ENCODE results near the gene SPAG5. TPM values are rescaled to one million over a fixed set of nuclear protein-coding genes. Genes with fewer than 3 reads are reported as not detected.

The SPAG5 gene
- total and polyA plus RNA-seq, 9 of the 15 experiments (the other 6 are each of a cell fraction or from before 2014, with no cell fraction given): 94.4 to 286 (median 151) TPM

DNA sequence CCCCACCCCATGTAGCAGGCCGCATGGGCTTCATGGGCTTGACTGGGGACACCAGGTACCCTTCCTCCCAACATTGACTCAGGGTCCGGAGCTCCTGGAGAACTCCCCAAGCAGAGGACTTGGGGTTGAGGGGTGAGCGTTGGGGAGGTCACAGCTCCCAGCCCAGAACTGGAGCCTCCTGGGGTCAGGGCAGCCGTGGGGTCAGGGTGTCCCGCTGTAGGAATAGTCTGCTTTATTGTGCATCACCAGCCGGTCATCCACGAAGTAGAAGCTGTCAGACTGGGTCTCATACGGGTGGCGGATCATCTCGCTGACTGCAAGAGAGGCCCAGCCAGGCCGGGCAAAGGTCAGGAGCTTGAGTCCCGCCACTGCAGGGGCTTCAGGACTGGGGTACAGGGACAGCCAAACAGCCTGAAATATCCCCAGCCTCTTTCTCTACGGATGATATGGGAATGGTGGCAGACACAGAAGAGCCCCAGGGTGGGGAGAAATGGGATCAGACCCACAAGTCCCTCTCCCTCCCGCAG is 51.7 kb downstream of the SPAG5 start:
- in situ Hi-C loops (cut with MboI) (no loop called here), intact Hi-C loops (cut with micrococcal nuclease) (loop anchor here (5.0 kb wide), 1 partner anchor 35 kb away; no protein-coding TSS in a partner anchor)
- H3K9me1 ChIP-seq (ENCODE audit: control insufficient read depth, insufficient read depth, low read length): peaks cover 4% of the 10 kb centered on the region
- H3K4me3 ChIP-seq: no peak overlapping the region
- H3K79me2 ChIP-seq (ENCODE audit: control insufficient read depth, insufficient read depth, low read length): peaks cover 3% of the 10 kb centered on the region; the same call in 2 of the 3 replicates
- WGBS (ENCODE audit: insufficient coverage, low coverage, missing lambda C conversion rate): 75% methylated on average over 14 of the region's 14 CpGs
- peak overlapping the region in 1 of 2 experiments; percentile 1; a peak in 1 of 4 replicates for H3K9ac ChIP-seq (ENCODE audit: insufficient read depth in 1 of 2, low read depth in 2 of 2, low read length in 2 of 2)
- no peak overlapping the region for H2AFZ ChIP-seq (ENCODE audit: low read depth, low read length)
- ChIA-PET POLR2A (interaction anchor here (0.7 to 1.4 kb wide), 3 partner anchors 11 to 52 kb away, joined by 3 read pairs; no protein-coding TSS in a partner anchor), CTCF (ENCODE audit: low intra/inter-chr PET ratio) (no interaction called here)
- H3K27ac ChIP-seq (ENCODE audit: extremely low read depth, low read depth, low read length): no peak overlapping the region
- TF ChIP-seq U2AF2 (optimal IDR thresholded peaks at IDR 0.05; ENCODE audit: low read depth, low read length) (no peak), MBD2 (IDR thresholded peaks at IDR 0.05; ENCODE audit: borderline replicate concordance, low read depth) (no peak), PHB (CRISPR knock-in tag; IDR thresholded peaks at IDR 0.05) (no peak), ZBTB8A (IDR thresholded peaks at IDR 0.05; ENCODE audit: partially characterized antibody) (no peak), KDM2B (CRISPR knock-in tag; IDR thresholded peaks at IDR 0.05) (no peak), TGIF2 (CRISPR knock-in tag; IDR thresholded peaks at IDR 0.05) (no peak), ZEB2 (IDR thresholded peaks at IDR 0.05) (no peak), SMARCA4 (IDR thresholded peaks at IDR 0.05) (no peak)
- TF ChIP-seq, protein P1, sequence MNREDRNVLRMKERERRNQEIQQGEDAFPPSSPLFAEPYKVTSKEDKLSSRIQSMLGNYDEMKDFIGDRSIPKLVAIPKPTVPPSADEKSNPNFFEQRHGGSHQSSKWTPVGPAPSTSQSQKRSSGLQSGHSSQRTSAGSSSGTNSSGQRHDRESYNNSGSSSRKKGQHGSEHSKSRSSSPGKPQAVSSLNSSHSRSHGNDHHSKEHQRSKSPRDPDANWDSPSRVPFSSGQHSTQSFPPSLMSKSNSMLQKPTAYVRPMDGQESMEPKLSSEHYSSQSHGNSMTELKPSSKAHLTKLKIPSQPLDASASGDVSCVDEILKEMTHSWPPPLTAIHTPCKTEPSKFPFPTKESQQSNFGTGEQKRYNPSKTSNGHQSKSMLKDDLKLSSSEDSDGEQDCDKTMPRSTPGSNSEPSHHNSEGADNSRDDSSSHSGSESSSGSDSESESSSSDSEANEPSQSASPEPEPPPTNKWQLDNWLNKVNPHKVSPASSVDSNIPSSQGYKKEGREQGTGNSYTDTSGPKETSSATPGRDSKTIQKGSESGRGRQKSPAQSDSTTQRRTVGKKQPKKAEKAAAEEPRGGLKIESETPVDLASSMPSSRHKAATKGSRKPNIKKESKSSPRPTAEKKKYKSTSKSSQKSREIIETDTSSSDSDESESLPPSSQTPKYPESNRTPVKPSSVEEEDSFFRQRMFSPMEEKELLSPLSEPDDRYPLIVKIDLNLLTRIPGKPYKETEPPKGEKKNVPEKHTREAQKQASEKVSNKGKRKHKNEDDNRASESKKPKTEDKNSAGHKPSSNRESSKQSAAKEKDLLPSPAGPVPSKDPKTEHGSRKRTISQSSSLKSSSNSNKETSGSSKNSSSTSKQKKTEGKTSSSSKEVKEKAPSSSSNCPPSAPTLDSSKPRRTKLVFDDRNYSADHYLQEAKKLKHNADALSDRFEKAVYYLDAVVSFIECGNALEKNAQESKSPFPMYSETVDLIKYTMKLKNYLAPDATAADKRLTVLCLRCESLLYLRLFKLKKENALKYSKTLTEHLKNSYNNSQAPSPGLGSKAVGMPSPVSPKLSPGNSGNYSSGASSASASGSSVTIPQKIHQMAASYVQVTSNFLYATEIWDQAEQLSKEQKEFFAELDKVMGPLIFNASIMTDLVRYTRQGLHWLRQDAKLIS (CRISPR knock-in tag; IDR thresholded peaks at IDR 0.05): no peak
- TF ChIP-seq, protein P2, sequence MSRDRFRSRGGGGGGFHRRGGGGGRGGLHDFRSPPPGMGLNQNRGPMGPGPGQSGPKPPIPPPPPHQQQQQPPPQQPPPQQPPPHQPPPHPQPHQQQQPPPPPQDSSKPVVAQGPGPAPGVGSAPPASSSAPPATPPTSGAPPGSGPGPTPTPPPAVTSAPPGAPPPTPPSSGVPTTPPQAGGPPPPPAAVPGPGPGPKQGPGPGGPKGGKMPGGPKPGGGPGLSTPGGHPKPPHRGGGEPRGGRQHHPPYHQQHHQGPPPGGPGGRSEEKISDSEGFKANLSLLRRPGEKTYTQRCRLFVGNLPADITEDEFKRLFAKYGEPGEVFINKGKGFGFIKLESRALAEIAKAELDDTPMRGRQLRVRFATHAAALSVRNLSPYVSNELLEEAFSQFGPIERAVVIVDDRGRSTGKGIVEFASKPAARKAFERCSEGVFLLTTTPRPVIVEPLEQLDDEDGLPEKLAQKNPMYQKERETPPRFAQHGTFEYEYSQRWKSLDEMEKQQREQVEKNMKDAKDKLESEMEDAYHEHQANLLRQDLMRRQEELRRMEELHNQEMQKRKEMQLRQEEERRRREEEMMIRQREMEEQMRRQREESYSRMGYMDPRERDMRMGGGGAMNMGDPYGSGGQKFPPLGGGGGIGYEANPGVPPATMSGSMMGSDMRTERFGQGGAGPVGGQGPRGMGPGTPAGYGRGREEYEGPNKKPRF (IDR thresholded peaks at IDR 0.05; ENCODE audit: low read depth, low read length): no peak
- TF ChIP-seq, protein P3, sequence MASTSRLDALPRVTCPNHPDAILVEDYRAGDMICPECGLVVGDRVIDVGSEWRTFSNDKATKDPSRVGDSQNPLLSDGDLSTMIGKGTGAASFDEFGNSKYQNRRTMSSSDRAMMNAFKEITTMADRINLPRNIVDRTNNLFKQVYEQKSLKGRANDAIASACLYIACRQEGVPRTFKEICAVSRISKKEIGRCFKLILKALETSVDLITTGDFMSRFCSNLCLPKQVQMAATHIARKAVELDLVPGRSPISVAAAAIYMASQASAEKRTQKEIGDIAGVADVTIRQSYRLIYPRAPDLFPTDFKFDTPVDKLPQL (IDR thresholded peaks at IDR 0.05; ENCODE audit: extremely low read depth, insufficient read length): no peak
- TF ChIP-seq, protein P4, sequence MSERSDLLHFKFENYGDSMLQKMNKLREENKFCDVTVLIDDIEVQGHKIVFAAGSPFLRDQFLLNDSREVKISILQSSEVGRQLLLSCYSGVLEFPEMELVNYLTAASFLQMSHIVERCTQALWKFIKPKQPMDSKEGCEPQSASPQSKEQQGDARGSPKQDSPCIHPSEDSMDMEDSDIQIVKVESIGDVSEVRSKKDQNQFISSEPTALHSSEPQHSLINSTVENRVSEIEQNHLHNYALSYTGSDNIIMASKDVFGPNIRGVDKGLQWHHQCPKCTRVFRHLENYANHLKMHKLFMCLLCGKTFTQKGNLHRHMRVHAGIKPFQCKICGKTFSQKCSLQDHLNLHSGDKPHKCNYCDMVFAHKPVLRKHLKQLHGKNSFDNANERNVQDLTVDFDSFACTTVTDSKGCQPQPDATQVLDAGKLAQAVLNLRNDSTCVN (CRISPR knock-in tag; IDR thresholded peaks at IDR 0.05): no peak
- H3K36me3 ChIP-seq (ENCODE audit: control insufficient read depth, insufficient read depth, low read length): 0 out of 3 replicates have a peak, but pooled peaks cover 3% of the 10 kb centered on the region
- no peaks in the 10 kb centered on the region for H3K9me3 ChIP-seq (replicated peaks; ENCODE audit: control insufficient read depth, insufficient read depth, low read depth, low read length)
- no peak for FAIRE-seq
- no peak for DNase-seq (ENCODE audit: extremely low read depth in 1 of 4, low spot score in 3 of 4)
- no peak for ATAC-seq
- H3K4me1 ChIP-seq (replicated peaks in 1 of 2; ENCODE audit: control insufficient read depth in 2 of 2, insufficient read depth in 2 of 2, low read length in 2 of 2): peaks cover 6 to 10% of the 10 kb centered on the region in 2 experiments; a peak in 4 of 5 replicates
- BruUV-seq (replicated peaks): no TSS peak
- H3K4me2 ChIP-seq (ENCODE audit: insufficient read depth, low read length): no peak overlapping the region
- no peaks in the 10 kb centered on the region for H4K20me1 ChIP-seq (replicated peaks; ENCODE audit: control insufficient read depth, insufficient read depth, low read length)
- no peaks in the 10 kb centered on the region for H3K27me3 ChIP-seq (ENCODE audit: control insufficient read depth in 2 of 2, insufficient read depth in 2 of 2, low read length in 2 of 2)

Data from K562 (cell line).